Spleen (tissue), 7 donors: Measurements from ENCODE around the gene ETFBKMT.

Experiments
- CTCF ChIP-seq, 11 experiments: fragments of 200-600 bp in 7 of 11; fragments of 450-650 bp in 4 of 11; sonication (generic) in 4 of 11; IDR thresholded peaks in 8 of 11; conservative IDR thresholded peaks in 3 of 11; 1 replicate in 7 of 11; 2 replicates in 4 of 11; pipeline versions ENCODE4 v1.4.0 to v1.8.0; 2016 to 2021; ENCODE audit warnings: antibody characterized with exemption in 11 of 11, inconsistent platforms in 4 of 11, mild to moderate bottlenecking in 1 of 11
- POLR2A ChIP-seq, 3 donors: fragments of 450-650 bp; IDR thresholded peaks; one replicate each; pipeline ENCODE4 v1.5.1; 2017; ENCODE audit warnings: antibody characterized with exemption in 3 of 3, mild to moderate bottlenecking in 1 of 3
- POLR2AphosphoS5 ChIP-seq, 3 donors: sonication (generic); formaldehyde crosslinking; IDR thresholded peaks; one replicate each; pipeline ENCODE4 v1.5.1; 2017; ENCODE audit warnings: antibody characterized with exemption in 3 of 3
- donor health status: DM: no; HTN: no; CAD: no; lungs with moderate emphysema.
- donor health status: DM: no; HTN: no; CAD: no.
- donor health status: DM: no; HTN: no; CAD: no.

- TF ChIP-seq CTCF (IDR thresholded peaks at IDR 0.05 in 8 of 11, conservative IDR thresholded peaks at IDR 0.05 in 3 of 11) (no peak), POLR2A (IDR thresholded peaks at IDR 0.05) (no peak), POLR2AphosphoS5 (IDR thresholded peaks at IDR 0.05) (no peak)
These were observed 4.5 kb downstream of the ETFBKMT start for GRCh38 chr12:31664038-31664437.
